ENCODE measurements around the gene TIMP3. TPM values are rescaled to one million over a fixed set of nuclear protein-coding genes. Genes with fewer than 3 reads are reported as not detected.

TIMP3 gene
- total RNA-seq, 1 experiment from 2014 or later = 0.87 TPM

DNA sequence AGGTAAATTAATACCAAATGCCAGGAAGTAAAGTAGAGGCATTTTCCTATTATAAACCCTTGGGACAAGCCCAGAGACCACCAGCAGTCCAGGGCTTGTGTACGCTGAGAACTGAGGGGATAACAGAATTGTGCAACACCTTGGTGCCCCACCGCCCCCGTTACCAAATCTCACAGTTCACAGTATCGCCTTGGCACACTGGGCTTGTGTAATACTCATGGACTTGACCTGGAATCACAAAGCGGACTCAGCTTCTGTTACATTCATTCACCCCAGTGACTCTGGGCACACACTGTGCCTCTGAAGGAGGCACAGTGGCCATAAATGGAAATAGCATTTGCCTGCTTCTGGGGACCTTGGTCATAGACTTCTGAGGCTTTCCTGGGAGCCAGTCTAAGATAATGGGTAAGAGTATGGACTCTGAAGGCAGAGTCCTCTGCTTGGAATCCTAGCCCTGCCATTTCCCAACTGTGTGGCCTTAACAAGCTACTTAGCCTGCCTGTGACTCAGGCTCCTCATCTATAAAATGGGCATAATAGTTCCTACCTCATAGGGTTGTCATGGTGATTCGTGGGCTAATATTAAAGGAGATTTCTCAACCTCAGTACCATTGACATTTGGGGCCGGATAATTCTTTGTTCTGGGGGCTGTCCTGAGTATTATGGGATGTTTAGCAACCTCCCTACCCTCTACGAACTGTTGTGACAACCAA, 53.7 kb downstream of the TIMP3 start:
- no peaks in the 10 kb centered on the region for H3K79me1 ChIP-seq (ENCODE audit: insufficient read depth, low read depth, low read length, poor library complexity, severe bottlenecking)
- no peaks in the 10 kb centered on the region for H4K20me1 ChIP-seq (ENCODE audit: control insufficient read depth, insufficient read depth, insufficient read length)
- DNase-seq = no peak
- Mint-ChIP-seq H3K4me3 (no peak overlapping the region), H3K4me1 (no peaks in the 10 kb centered on the region), H3K9me3 (no peaks in the 10 kb centered on the region), H3K27ac (no peak overlapping the region), H3K36me3 (ENCODE audit: insufficient read depth in 1 of 3, low read depth in 3 of 3) (peaks cover 0 to 42% (median 24%) of the 10 kb centered on the region in 3 experiments; a peak in 5 of 7 replicates), H3K27me3 (ENCODE audit: low read depth) (no peaks in the 10 kb centered on the region; the same call in 1 of the 2 replicates)
- no CpG with 5 or more reads among the region's 8 CpGs for WGBS (ENCODE audit: extremely low coverage, insufficient read length, low lambda C conversion rate)
- H4K91ac ChIP-seq (ENCODE audit: insufficient read length, low read depth, low read length) = no peak overlapping the region
- no peak overlapping the region for H3K14ac ChIP-seq (ENCODE audit: insufficient read depth, low read length)
- H2AK5ac ChIP-seq (ENCODE audit: insufficient read length, low read length) = no peak overlapping the region
- H2BK5ac ChIP-seq (ENCODE audit: insufficient read length, low read length) = no peak overlapping the region
- H2BK20ac ChIP-seq (ENCODE audit: low read depth, low read length, poor library complexity, severe bottlenecking) = no peak overlapping the region
- H3K79me2 ChIP-seq (ENCODE audit: insufficient read depth, low read length) = no peaks in the 10 kb centered on the region
- H3K9me3 ChIP-seq (ENCODE audit: control insufficient read depth, low read depth, low read length) = no peaks in the 10 kb centered on the region
- TF ChIP-seq CTCF (conservative IDR thresholded peaks at IDR 0.05) = no peak
- H3K9ac ChIP-seq (ENCODE audit: extremely low read depth, insufficient read length, low read length) = no peak overlapping the region
- no peak overlapping the region for H4K8ac ChIP-seq (replicated peaks; ENCODE audit: insufficient read length, low read depth, low read length)
- H2BK15ac ChIP-seq (ENCODE audit: low read depth, low read length) = no peak overlapping the region
- no peak overlapping the region for H2BK12ac ChIP-seq (ENCODE audit: insufficient read length, low read depth, low read length)
- no peak overlapping the region for H3K23ac ChIP-seq (ENCODE audit: insufficient read length, low read depth, low read length)
- H3K4me2 ChIP-seq (ENCODE audit: insufficient read depth, insufficient read length, low read length) = no peak overlapping the region
- no peak overlapping the region for H3K27ac ChIP-seq (ENCODE audit: insufficient read length, low read depth, low read length)
- H3K27me3 ChIP-seq (ENCODE audit: insufficient read depth, low read length) = no peaks in the 10 kb centered on the region
- no peak overlapping the region for H3T11ph ChIP-seq (ENCODE audit: low read length)
- H4K5ac ChIP-seq (ENCODE audit: insufficient read length, low read depth, low read length) = no peak overlapping the region
- no peak overlapping the region for H3K18ac ChIP-seq (ENCODE audit: insufficient read length, low read depth, low read length)
- H3K23me2 ChIP-seq (ENCODE audit: insufficient read length, low read depth, low read length, poor library complexity, severe bottlenecking) = no peaks in the 10 kb centered on the region
- H3K4ac ChIP-seq (ENCODE audit: low read depth, low read length) = no peak overlapping the region
- H2BK120ac ChIP-seq (ENCODE audit: low read depth, low read length, poor library complexity, severe bottlenecking) = no peak overlapping the region
- no peaks in the 10 kb centered on the region for H3K4me1 ChIP-seq (ENCODE audit: insufficient read depth, low read length)
- no peak overlapping the region for H2AFZ ChIP-seq (ENCODE audit: low read length)
- H3K56ac ChIP-seq (ENCODE audit: insufficient read length, low read depth, low read length) = no peak overlapping the region
